Fibroblast of lung (primary cell): Measurements from ENCODE around the gene HSD11B1L. TPM values are rescaled to one million over a fixed set of nuclear protein-coding genes. Genes with fewer than 3 reads are reported as not detected.

Experiments used
- DNase-seq, 2 donors: peaks; one replicate each; pipeline versions ENCODE4 v3.0.0 to v3.0.0-alpha.2; 2010; ENCODE audit warnings: low read depth in 2 of 2
- H2AFZ ChIP-seq: 2 replicates; pipeline ENCODE4 v1.5.1; 2012; ENCODE audit warnings: low read length, control low read depth, inconsistent platforms
- H3K27ac ChIP-seq: 2 replicates; pipeline ENCODE4 v1.5.1; 2011; ENCODE audit warnings: low read length, control low read depth; ENCODE audit not compliant: insufficient read depth
- H3K27me3 ChIP-seq: 2 replicates; pipeline ENCODE4 v1.5.1; 2011; ENCODE audit warnings: mild to moderate bottlenecking, low read length; ENCODE audit not compliant: control insufficient read depth, insufficient read depth
- H3K36me3 ChIP-seq: 2 replicates; pipeline ENCODE4 v1.5.1; 2011; ENCODE audit warnings: low read length; ENCODE audit not compliant: control insufficient read depth, insufficient read depth
- H3K4me1 ChIP-seq: 2 replicates; pipeline ENCODE4 v1.5.1; 2011; ENCODE audit warnings: low read length; ENCODE audit not compliant: control insufficient read depth, insufficient read depth; ENCODE audit errors: extremely low read depth
- H3K4me2 ChIP-seq: 2 replicates; pipeline ENCODE4 v1.5.1; 2011; ENCODE audit warnings: low read length, control low read depth; ENCODE audit not compliant: insufficient read depth; ENCODE audit errors: extremely low read depth
- H3K4me3 ChIP-seq, 4 experiments: fragments of 200-600 bp in 1 of 4; sonication (generic) in 1 of 4; replicated peaks in 1 of 4; 2 replicates each; pipeline ENCODE4 v1.5.1; 2011 to 2016; ENCODE audit warnings: low read length in 4 of 4, low read depth in 3 of 4, mild to moderate bottlenecking in 3 of 4, control low read depth in 2 of 4, inconsistent platforms in 1 of 4, mixed read lengths in 1 of 4; ENCODE audit not compliant: insufficient read depth in 1 of 4; ENCODE audit errors: control extremely low read depth in 1 of 4
- H3K79me2 ChIP-seq: 2 replicates; pipeline ENCODE4 v1.5.1; 2012; ENCODE audit warnings: mild to moderate bottlenecking, low read length, inconsistent platforms; ENCODE audit not compliant: control insufficient read depth, insufficient read depth
- H3K9ac ChIP-seq: 2 replicates; pipeline ENCODE4 v1.5.1; 2011; ENCODE audit warnings: mild to moderate bottlenecking, low read length, control low read depth; ENCODE audit not compliant: insufficient read depth
- H3K9me3 ChIP-seq: 2 replicates; pipeline ENCODE4 v1.5.1; 2012; ENCODE audit warnings: low read depth, low read length; ENCODE audit not compliant: control insufficient read depth, insufficient read depth
- H4K20me1 ChIP-seq: 2 replicates; pipeline ENCODE4 v1.5.1; 2011; ENCODE audit warnings: low read length; ENCODE audit not compliant: control insufficient read depth, insufficient read depth; ENCODE audit errors: extremely low read depth
- EZH2 ChIP-seq: IDR thresholded peaks from 2 replicates; pipeline ENCODE4 v1.5.1; 2012; ENCODE audit warnings: low read length, control low read depth, mild to moderate bottlenecking; ENCODE audit errors: missing control alignments
- polyA plus RNA-seq, 2 donors: library from polyadenylated mRNA; depleted of rRNA in 1 of 2; stranded (reverse) in 1 of 2; unstranded in 1 of 2; fragments of >200 nt; gene quantifications; 2 replicates each; pipeline ENCODE4 v1.2.1, GENCODE V29; 2011 to 2012; ENCODE audit warnings: missing spikeins in 1 of 2
- total RNA-seq: library from RNA; depleted of rRNA; stranded (reverse); fragments of >200 nt; gene quantifications from 2 replicates; pipeline ENCODE4 v1.2.1, GENCODE V29; 2014
- TF ChIP-seq, protein P1 (sequence below), 2 donors: IDR thresholded peaks in 1 of 2; conservative IDR thresholded peaks in 1 of 2; 1 replicate in 1 of 2; 2 replicates in 1 of 2; pipeline ENCODE4 v1.5.1; 2011 to 2012; ENCODE audit warnings: low read length in 2 of 2, control low read depth in 1 of 2, inconsistent platforms in 1 of 2, low read depth in 1 of 2, mild to moderate bottlenecking in 1 of 2

Gene HSD11B1L
- total and polyA plus RNA-seq, 2 donors (not counting 1 experiment from before 2014, with no cell fraction given), result 5.1 to 13.0 TPM

DNA sequence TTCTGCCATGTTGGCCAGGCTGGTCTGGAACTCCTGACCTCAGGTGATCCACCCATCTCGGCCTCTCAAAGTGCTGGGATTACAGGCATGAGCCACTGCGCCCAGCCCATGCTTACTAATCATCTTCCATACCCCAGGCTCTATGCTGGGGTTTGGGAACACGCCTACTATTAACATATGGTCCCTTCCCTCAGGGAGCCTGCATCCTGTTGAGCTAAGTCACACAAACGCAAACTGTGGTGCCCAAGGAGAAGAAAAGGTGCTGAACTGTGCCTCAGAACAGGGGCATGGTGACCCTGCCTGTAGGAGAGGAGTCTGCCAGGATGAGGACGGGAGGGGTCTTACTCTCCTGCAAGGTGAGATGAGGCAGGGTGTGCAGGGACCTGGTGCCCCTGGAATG lies 6.1 kb upstream of the HSD11B1L start:
- TF ChIP-seq, protein P1, sequence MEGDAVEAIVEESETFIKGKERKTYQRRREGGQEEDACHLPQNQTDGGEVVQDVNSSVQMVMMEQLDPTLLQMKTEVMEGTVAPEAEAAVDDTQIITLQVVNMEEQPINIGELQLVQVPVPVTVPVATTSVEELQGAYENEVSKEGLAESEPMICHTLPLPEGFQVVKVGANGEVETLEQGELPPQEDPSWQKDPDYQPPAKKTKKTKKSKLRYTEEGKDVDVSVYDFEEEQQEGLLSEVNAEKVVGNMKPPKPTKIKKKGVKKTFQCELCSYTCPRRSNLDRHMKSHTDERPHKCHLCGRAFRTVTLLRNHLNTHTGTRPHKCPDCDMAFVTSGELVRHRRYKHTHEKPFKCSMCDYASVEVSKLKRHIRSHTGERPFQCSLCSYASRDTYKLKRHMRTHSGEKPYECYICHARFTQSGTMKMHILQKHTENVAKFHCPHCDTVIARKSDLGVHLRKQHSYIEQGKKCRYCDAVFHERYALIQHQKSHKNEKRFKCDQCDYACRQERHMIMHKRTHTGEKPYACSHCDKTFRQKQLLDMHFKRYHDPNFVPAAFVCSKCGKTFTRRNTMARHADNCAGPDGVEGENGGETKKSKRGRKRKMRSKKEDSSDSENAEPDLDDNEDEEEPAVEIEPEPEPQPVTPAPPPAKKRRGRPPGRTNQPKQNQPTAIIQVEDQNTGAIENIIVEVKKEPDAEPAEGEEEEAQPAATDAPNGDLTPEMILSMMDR (conservative IDR thresholded peaks at IDR 0.05 in 1 of 2, IDR thresholded peaks at IDR 0.05 in 1 of 2; ENCODE audit: low read depth in 1 of 2, low read length in 2 of 2), result no peak
- no peak for TF ChIP-seq EZH2
- Histone ChIP-seq H4K20me1 (no peaks in the 10 kb centered on the region), H2AFZ (no peak overlapping the region), H3K4me3 (no peak overlapping the region), H3K9ac (no peak overlapping the region), H3K4me1 (peaks cover 4% of the 10 kb centered on the region), H3K79me2 (peaks cover 7% of the 10 kb centered on the region), H3K27ac (no peak overlapping the region), H3K9me3 (no peaks in the 10 kb centered on the region), H3K36me3 (peaks cover 5% of the 10 kb centered on the region), H3K27me3 (no peaks in the 10 kb centered on the region), H3K4me2 (no peak overlapping the region)
- no peak for DNase-seq

DNA sequence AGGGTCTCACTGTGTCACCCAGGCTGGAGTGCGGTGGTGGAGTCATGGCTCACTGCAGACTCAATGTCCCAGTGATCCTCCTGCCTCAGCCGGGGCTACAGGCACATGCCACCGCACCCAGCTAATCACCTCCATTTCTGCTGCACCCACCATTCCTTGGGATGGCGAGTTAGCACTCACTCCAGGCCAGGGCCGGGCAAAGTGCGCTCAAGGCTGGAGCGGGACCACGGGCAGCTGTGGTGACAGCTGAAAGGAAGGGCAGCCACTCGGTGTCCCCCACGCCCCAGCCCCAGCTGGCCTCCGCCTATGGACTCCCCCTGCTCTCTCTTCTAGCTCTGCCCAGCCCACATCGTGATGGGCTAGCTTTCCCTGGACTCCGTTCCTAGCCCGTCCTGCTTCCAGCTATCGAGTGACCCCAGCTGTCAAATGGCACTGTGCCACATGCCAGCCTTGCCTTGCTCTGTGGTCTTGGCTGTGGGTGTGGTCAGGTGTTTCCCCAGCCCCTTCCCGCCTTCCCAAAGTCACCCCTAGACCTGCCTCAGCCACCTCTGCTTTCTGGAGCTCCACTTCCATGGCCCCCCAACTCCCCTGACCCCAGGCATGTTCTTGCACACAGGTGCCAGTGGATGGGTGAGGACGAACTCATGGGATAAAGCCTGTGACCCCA lies 4.6 kb upstream of the HSD11B1L start:
- Histone ChIP-seq H3K4me2 (no peak overlapping the region), H3K36me3 (peaks cover 4% of the 10 kb centered on the region), H3K27ac (no peak overlapping the region), H3K9ac (no peak overlapping the region), H4K20me1 (no peaks in the 10 kb centered on the region), H3K9me3 (no peaks in the 10 kb centered on the region), H2AFZ (no peak overlapping the region), H3K4me1 (peaks cover 4% of the 10 kb centered on the region), H3K27me3 (no peaks in the 10 kb centered on the region), H3K79me2 (peaks cover 10% of the 10 kb centered on the region), H3K4me3 (no peak overlapping the region)
- no peak for DNase-seq
- TF ChIP-seq EZH2, result no peak
- TF ChIP-seq, protein P1 (conservative IDR thresholded peaks at IDR 0.05 in 1 of 2, IDR thresholded peaks at IDR 0.05 in 1 of 2; ENCODE audit: low read depth in 1 of 2, low read length in 2 of 2), result no peak

DNA sequence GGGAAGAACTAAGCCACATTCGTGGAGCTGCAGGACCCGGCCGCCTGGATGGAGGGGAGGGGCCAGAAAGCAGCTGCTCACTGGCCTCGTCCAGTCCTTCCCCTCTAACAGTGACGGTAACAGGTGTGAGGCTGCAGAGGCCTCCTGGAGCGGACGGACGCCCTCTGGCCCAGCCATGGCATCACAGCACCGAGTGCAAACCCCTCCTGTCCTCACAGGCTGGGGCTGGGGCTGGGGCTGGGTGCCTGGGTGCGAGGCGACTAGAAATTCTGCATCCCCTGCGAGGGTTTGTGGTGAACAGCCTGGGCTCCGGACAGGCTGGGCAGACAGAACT lies 4.1 kb upstream of the HSD11B1L start:
- DNase-seq, result no peak
- H2AFZ ChIP-seq, result no peak overlapping the region
- H4K20me1 ChIP-seq, result no peaks in the 10 kb centered on the region
- H3K79me2 ChIP-seq, result peaks cover 10% of the 10 kb centered on the region
- H3K36me3 ChIP-seq, result peaks cover 4% of the 10 kb centered on the region
- H3K27me3 ChIP-seq, result no peaks in the 10 kb centered on the region
- no peak overlapping the region for H3K27ac ChIP-seq
- H3K9ac ChIP-seq, result no peak overlapping the region
- H3K9me3 ChIP-seq, result no peaks in the 10 kb centered on the region
- H3K4me2 ChIP-seq, result no peak overlapping the region
- H3K4me1 ChIP-seq, result peaks cover 4% of the 10 kb centered on the region
- no peak for TF ChIP-seq EZH2
- TF ChIP-seq, protein P1 (conservative IDR thresholded peaks at IDR 0.05 in 1 of 2, IDR thresholded peaks at IDR 0.05 in 1 of 2; ENCODE audit: low read depth in 1 of 2, low read length in 2 of 2), result no peak
- no peak overlapping the region for H3K4me3 ChIP-seq
